Lung microvascular endothelial cell (primary cell): ENCODE data around the gene TBC1D14. TPM values are rescaled to one million over a fixed set of nuclear protein-coding genes. Genes with fewer than 3 reads are reported as not detected.
A peak's percentile ranks its signal among the peaks of the same experiment; 100 is the strongest.

ENCODE experiments used
- DNase-seq, 2 donors: peaks; one replicate each; pipeline versions ENCODE4 v3.0.0 to v3.0.0-alpha.2; 2010; ENCODE audit warnings: low read depth in 2 of 2
- total RNA-seq: library from RNA; depleted of rRNA; stranded (reverse); fragments of >200 nt; gene quantifications from 2 replicates; pipeline ENCODE4 v1.2.1, GENCODE V29; 2014

Gene TBC1D14
- total RNA-seq, 1 donor from 2014 or later = 19.8 TPM

- DNase-seq = no peak
These were observed 131.1 kb downstream of the TBC1D14 start for GRCh38 chr4:7040765-7041164.

- DNase-seq = no peak
These were observed 131.6 kb downstream of the TBC1D14 start for GRCh38 chr4:7041246-7041645.

- no peak for DNase-seq
These were observed 132.3 kb downstream of the TBC1D14 start for GRCh38 chr4:7041801-7042502.

GRCh38 chr4:7042503-7043283 is 133.1 kb downstream of the TBC1D14 start:
- DNase-seq = peak; percentile 99

GRCh38 chr4:7043284-7044136 is 133.9 kb downstream of the TBC1D14 start, which contains the start of gene TADA2B:
Gene TADA2B, plus strand, starts transcription at chr4:7043372. Its CDS starts 208 bp downstream, at chr4:7043580.
- DNase-seq = peak; percentile 62 to 63

- DNase-seq = peak; percentile 13 to 17
These were observed 134.7 kb downstream of the TBC1D14 start for GRCh38 chr4:7044137-7044930.

GRCh38 chr4:7045553-7045952 is 135.9 kb downstream of the TBC1D14 start:
- no peak for DNase-seq

- DNase-seq = no peak
These were observed 136.6 kb downstream of the TBC1D14 start for GRCh38 chr4:7045961-7046921.

GRCh38 chr4:7046971-7047370 is 137.3 kb downstream of the TBC1D14 start:
- no peak for DNase-seq

GRCh38 chr4:7048642-7049041 is 139.0 kb downstream of the TBC1D14 start:
- DNase-seq = no peak

- no peak for DNase-seq
These were observed 139.7 kb downstream of the TBC1D14 start for GRCh38 chr4:7049295-7049694.

GRCh38 chr4:7049739-7050138 is 140.1 kb downstream of the TBC1D14 start:
- no peak for DNase-seq

GRCh38 chr4:7050481-7051143 is 141.0 kb downstream of the TBC1D14 start:
- DNase-seq = no peak

GRCh38 chr4:7051144-7051495 is 141.5 kb downstream of the TBC1D14 start:
- DNase-seq = no peak

- DNase-seq = no peak
These were observed 142.3 kb downstream of the TBC1D14 start for GRCh38 chr4:7051905-7052304.

GRCh38 chr4:7052313-7052712 is 142.7 kb downstream of the TBC1D14 start:
- DNase-seq = no peak

GRCh38 chr4:7052923-7053715 is 143.5 kb downstream of the TBC1D14 start:
- DNase-seq = peak in 1 of 2 donors; percentile 28

- DNase-seq = no peak
These were observed 144.7 kb downstream of the TBC1D14 start for GRCh38 chr4:7054106-7054880.
